Measurements from ENCODE around the gene SRA1.

GRCh38 chr5:140542972-140543371 is 14.3 kb downstream of the SRA1 start:
- TF ChIP-seq CTCF (IDR thresholded peaks at IDR 0.05; ENCODE audit: low read depth, low read length, missing input control) (no peak), HNF4A (conservative IDR thresholded peaks at IDR 0.05) (no peak), ATF3 (IDR thresholded peaks at IDR 0.05) (no peak), REST (IDR thresholded peaks at IDR 0.05) (no peak), RAD21 (IDR thresholded peaks at IDR 0.05) (no peak), ZBTB33 (IDR thresholded peaks at IDR 0.05) (no peak), NR2F2 (IDR thresholded peaks at IDR 0.05) (no peak), TAF1 (conservative IDR thresholded peaks at IDR 0.05) (no peak), SP1 (IDR thresholded peaks at IDR 0.05) (no peak), YY1 (IDR thresholded peaks at IDR 0.05) (no peak), HNF4G (IDR thresholded peaks at IDR 0.05) (no peak), RXRA (IDR thresholded peaks at IDR 0.05) (no peak)
